Stimulated activated CD4-positive, alpha-beta T cell treated with anti-CD3 and anti-CD28 coated beads, Interleukin-2, amount 100 ng/mL, for 48 hours (primary cell): Measurements from ENCODE around the gene ABLIM2.

Source experiments
- DNase-seq, 2 donors: peaks; one replicate each; pipeline ENCODE4 v3.0.0-alpha.2; 2020

ABLIM2 gene

GRCh38 chr4:8082517-8083055, 76.0 kb downstream of the ABLIM2 start:
- DNase-seq = no peak

- no peak for DNase-seq
Observed at GRCh38 chr4:8081621-8082516, 76.7 kb downstream of the ABLIM2 start.

- DNase-seq = no peak
Observed at GRCh38 chr4:8081171-8081570, 77.4 kb downstream of the ABLIM2 start.

- DNase-seq = no peak
Observed at GRCh38 chr4:8080754-8081065, 77.9 kb downstream of the ABLIM2 start.

- DNase-seq = no peak
Observed at GRCh38 chr4:8079916-8080753, 78.5 kb downstream of the ABLIM2 start.

- DNase-seq = no peak
Observed at GRCh38 chr4:8079031-8079885, 79.4 kb downstream of the ABLIM2 start.

GRCh38 chr4:8078610-8079015, 80.0 kb downstream of the ABLIM2 start:
- DNase-seq = no peak

- DNase-seq = no peak
Observed at GRCh38 chr4:8078109-8078494, 80.5 kb downstream of the ABLIM2 start.

GRCh38 chr4:8077181-8078108, 81.2 kb downstream of the ABLIM2 start:
- DNase-seq = no peak

GRCh38 chr4:8076023-8076422, 82.6 kb downstream of the ABLIM2 start:
- DNase-seq = no peak

- no peak for DNase-seq
Observed at GRCh38 chr4:8073206-8073863, 85.3 kb downstream of the ABLIM2 start.

- no peak for DNase-seq
Observed at GRCh38 chr4:8072235-8072968, 86.2 kb downstream of the ABLIM2 start.

- DNase-seq = no peak
Observed at GRCh38 chr4:8071766-8072165, 86.8 kb downstream of the ABLIM2 start.

- DNase-seq = no peak
Observed at GRCh38 chr4:8070736-8071718, 87.6 kb downstream of the ABLIM2 start.

GRCh38 chr4:8069102-8069752, 89.4 kb downstream of the ABLIM2 start:
- no peak for DNase-seq

- no peak for DNase-seq
Observed at GRCh38 chr4:8067945-8068896, 90.4 kb downstream of the ABLIM2 start.

- DNase-seq = no peak
Observed at GRCh38 chr4:8067274-8067936, 91.2 kb downstream of the ABLIM2 start.
